NB4 (cell line): Measurements from ENCODE around the gene CD244.

ENCODE experiments used
- MYC ChIP-seq: IDR thresholded peaks from 2 replicates; pipeline ENCODE4 v1.6.1; 2011; ENCODE audit warnings: low read depth, low read length
- POLR2A ChIP-seq: IDR thresholded peaks from 2 replicates; pipeline ENCODE4 v1.6.1; 2011; ENCODE audit warnings: mild to moderate bottlenecking; ENCODE audit not compliant: insufficient read length; ENCODE audit errors: extremely low read depth
- TF ChIP-seq, protein P1 (sequence below): IDR thresholded peaks from one replicate; pipeline ENCODE4 v1.5.1; 2012; ENCODE audit warnings: low read depth, low read length

DNA sequence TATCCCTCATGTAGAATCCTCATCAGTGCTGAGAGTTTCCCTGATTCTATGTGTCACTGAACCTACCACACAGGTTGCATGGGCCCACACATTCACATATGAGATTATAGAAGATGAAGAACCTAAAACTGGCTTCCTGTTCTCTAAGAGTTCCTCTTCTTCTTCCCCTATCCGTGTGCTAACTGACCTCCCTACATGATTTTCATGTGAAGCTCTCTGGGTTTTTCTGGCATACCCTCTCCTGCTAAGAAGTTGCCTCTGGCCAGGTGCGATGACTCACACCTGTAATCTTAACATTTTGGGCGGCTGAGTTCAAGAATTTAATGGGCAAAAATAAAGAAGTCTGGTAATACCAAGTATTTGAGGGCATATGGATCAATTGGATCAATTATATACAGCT lies 5.5 kb upstream of the CD244 start:
- TF ChIP-seq POLR2A = no peak
- TF ChIP-seq, protein P1, sequence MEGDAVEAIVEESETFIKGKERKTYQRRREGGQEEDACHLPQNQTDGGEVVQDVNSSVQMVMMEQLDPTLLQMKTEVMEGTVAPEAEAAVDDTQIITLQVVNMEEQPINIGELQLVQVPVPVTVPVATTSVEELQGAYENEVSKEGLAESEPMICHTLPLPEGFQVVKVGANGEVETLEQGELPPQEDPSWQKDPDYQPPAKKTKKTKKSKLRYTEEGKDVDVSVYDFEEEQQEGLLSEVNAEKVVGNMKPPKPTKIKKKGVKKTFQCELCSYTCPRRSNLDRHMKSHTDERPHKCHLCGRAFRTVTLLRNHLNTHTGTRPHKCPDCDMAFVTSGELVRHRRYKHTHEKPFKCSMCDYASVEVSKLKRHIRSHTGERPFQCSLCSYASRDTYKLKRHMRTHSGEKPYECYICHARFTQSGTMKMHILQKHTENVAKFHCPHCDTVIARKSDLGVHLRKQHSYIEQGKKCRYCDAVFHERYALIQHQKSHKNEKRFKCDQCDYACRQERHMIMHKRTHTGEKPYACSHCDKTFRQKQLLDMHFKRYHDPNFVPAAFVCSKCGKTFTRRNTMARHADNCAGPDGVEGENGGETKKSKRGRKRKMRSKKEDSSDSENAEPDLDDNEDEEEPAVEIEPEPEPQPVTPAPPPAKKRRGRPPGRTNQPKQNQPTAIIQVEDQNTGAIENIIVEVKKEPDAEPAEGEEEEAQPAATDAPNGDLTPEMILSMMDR = no peak
- TF ChIP-seq MYC = no peak
